HG03103 (cell line): ENCODE measurements around the gene CUL9.

Experiments
- ATAC-seq: cut with Tn5 transposase; IDR thresholded peaks from one replicate; pipeline ENCODE4 v1.9.1; 2021; ENCODE audit warnings: low read depth; ENCODE audit not compliant: unreplicated experiment

Gene CUL9

GRCh38 chr6:43172104-43173007 lies 9.6 kb upstream of the CUL9 start:
- no peak for ATAC-seq

GRCh38 chr6:43173591-43174262 lies 8.3 kb upstream of the CUL9 start:
- ATAC-seq, result no peak

- ATAC-seq, result peak; percentile 60
Observed at GRCh38 chr6:43174263-43175112, 7.5 kb upstream of the CUL9 start.

- no peak for ATAC-seq
Observed at GRCh38 chr6:43175676-43176422, 6.1 kb upstream of the CUL9 start.

GRCh38 chr6:43176423-43176786 lies 5.6 kb upstream of the CUL9 start:
- no peak for ATAC-seq

- ATAC-seq, result no peak
Observed at GRCh38 chr6:43178150-43178549, 3.8 kb upstream of the CUL9 start.

GRCh38 chr6:43178951-43179830 lies 2.8 kb upstream of the CUL9 start:
- ATAC-seq, result no peak

GRCh38 chr6:43180058-43180457 lies 1.9 kb upstream of the CUL9 start:
- no peak for ATAC-seq

- no peak for ATAC-seq
Observed at GRCh38 chr6:43180985-43181384, 1.0 kb upstream of the CUL9 start.

GRCh38 chr6:43181621-43181941 lies 415 bp upstream of the CUL9 start:
- no peak for ATAC-seq

- ATAC-seq, result no peak
Observed at GRCh38 chr6:43183441-43183840, 1.4 kb downstream of the CUL9 start.

GRCh38 chr6:43184268-43184985 lies 2.4 kb downstream of the CUL9 start:
- ATAC-seq, result no peak

- no peak for ATAC-seq
Observed at GRCh38 chr6:43185391-43185985, 3.5 kb downstream of the CUL9 start.

- no peak for ATAC-seq
Observed at GRCh38 chr6:43186019-43186418, 4.0 kb downstream of the CUL9 start.

- no peak for ATAC-seq
Observed at GRCh38 chr6:43186706-43187105, 4.7 kb downstream of the CUL9 start.

- no peak for ATAC-seq
Observed at GRCh38 chr6:43187821-43188220, 5.8 kb downstream of the CUL9 start.

GRCh38 chr6:43188426-43188825 lies 6.4 kb downstream of the CUL9 start:
- ATAC-seq, result no peak

GRCh38 chr6:43189776-43190304 lies 7.8 kb downstream of the CUL9 start:
- ATAC-seq, result no peak
